Caco-2 (cell line): Measurements from ENCODE around the gene FER. TPM values are rescaled to one million over a fixed set of nuclear protein-coding genes. Genes with fewer than 3 reads are reported as not detected.

ENCODE experiments used
- BruUV-seq: library from RNA; stranded (reverse); fragments of 400-500 nt; replicated peaks from 2 replicates; lab custom pipeline; 2021; lab: Mats Ljungman, UMichigan
- CTCF ChIA-PET: fragments of 300-600 bp; sonication (Branson Sonifier 250); formaldehyde crosslinking; loops from one replicate; lab custom pipeline; 2022; ENCODE audit warnings: antibody characterized with exemption; lab: Charles Lee
- POLR2A ChIA-PET: fragments of 300-600 bp; sonication (Branson Sonifier 250); formaldehyde crosslinking; loops from one replicate; lab custom pipeline; 2022; ENCODE audit warnings: antibody characterized with exemption; lab: Charles Lee
- DNase-seq, 2 experiments: peaks; one replicate each; pipeline versions ENCODE4 v3.0.0 to v3.0.0-alpha.2; 2020 to 2022
- H3K27me3 ChIP-seq: replicated peaks from 2 replicates; pipeline ENCODE4 v1.6.0; 2011; ENCODE audit warnings: low read length; ENCODE audit not compliant: control insufficient read depth, insufficient read depth
- H3K36me3 ChIP-seq: 2 replicates; pipeline ENCODE4 v1.5.1; 2011; ENCODE audit warnings: low read length; ENCODE audit not compliant: control insufficient read depth, insufficient read depth
- H3K4me1 ChIP-seq: fragments of 250-450 bp; sonication (Bioruptor Pico); 2 replicates; pipeline ENCODE4 v1.5.1; 2020; ENCODE audit warnings: mild to moderate bottlenecking
- H3K4me3 ChIP-seq: 2 replicates; pipeline ENCODE4 v1.5.1; 2011; ENCODE audit warnings: low read depth, mild to moderate bottlenecking, control low read depth, low read length
- H3K9me3 ChIP-seq: fragments of 250-450 bp; sonication (Bioruptor Pico); 2 replicates; pipeline ENCODE4 v1.5.1; 2020; ENCODE audit warnings: mild to moderate bottlenecking, moderate library complexity
- H3K27ac Mint-ChIP-seq: one replicate; pipeline ENCODE4 v1.8.0; 2022; ENCODE audit warnings: mixed read lengths; ENCODE audit not compliant: unreplicated experiment
- H3K27me3 Mint-ChIP-seq: one replicate; pipeline ENCODE4 v1.8.0; 2022; ENCODE audit warnings: mixed read lengths; ENCODE audit not compliant: insufficient read depth, unreplicated experiment
- H3K36me3 Mint-ChIP-seq: one replicate; pipeline ENCODE4 v1.8.0; 2022; ENCODE audit warnings: mild to moderate bottlenecking, mixed read lengths; ENCODE audit not compliant: insufficient read depth, unreplicated experiment
- H3K4me1 Mint-ChIP-seq: one replicate; pipeline ENCODE4 v1.8.0; 2022; ENCODE audit warnings: low read depth, mixed read lengths; ENCODE audit not compliant: unreplicated experiment
- H3K4me3 Mint-ChIP-seq: one replicate; pipeline ENCODE4 v1.8.0; 2022; ENCODE audit warnings: mild to moderate bottlenecking, moderate library complexity, mixed read lengths; ENCODE audit not compliant: unreplicated experiment
- H3K9me3 Mint-ChIP-seq: one replicate; pipeline ENCODE4 v1.8.0; 2022; ENCODE audit warnings: mixed read lengths; ENCODE audit not compliant: unreplicated experiment
- intact Hi-C: fragments of 100-400 bp; cut with micrococcal nuclease; formaldehyde crosslinking; loops from one replicate; pipeline ENCODE4 v1.10.0; 2022; ENCODE audit not compliant: unreplicated experiment
- total RNA-seq: library from RNA; stranded (reverse); gene quantifications from 2 replicates; pipeline ENCODE4 v1.2.3, GENCODE V29; 2022
- TF ChIP-seq, protein P1 (sequence below), 2 experiments: fragments of 200-600 bp in 1 of 2; IDR thresholded peaks; 1 replicate in 1 of 2; 2 replicates in 1 of 2; pipeline versions ENCODE4 v1.5.1 to v1.8.0; 2011 to 2022; ENCODE audit warnings: antibody characterized with exemption in 1 of 2, control low read depth in 1 of 2, inconsistent platforms in 1 of 2, low read depth in 1 of 2, low read length in 1 of 2, mild to moderate bottlenecking in 1 of 2, moderate library complexity in 1 of 2; ENCODE audit not compliant: insufficient read depth in 1 of 2, severe bottlenecking in 1 of 2, unreplicated experiment in 1 of 2

The FER gene
- total RNA-seq, 1 experiment from 2014 or later: 43.1 TPM

DNA sequence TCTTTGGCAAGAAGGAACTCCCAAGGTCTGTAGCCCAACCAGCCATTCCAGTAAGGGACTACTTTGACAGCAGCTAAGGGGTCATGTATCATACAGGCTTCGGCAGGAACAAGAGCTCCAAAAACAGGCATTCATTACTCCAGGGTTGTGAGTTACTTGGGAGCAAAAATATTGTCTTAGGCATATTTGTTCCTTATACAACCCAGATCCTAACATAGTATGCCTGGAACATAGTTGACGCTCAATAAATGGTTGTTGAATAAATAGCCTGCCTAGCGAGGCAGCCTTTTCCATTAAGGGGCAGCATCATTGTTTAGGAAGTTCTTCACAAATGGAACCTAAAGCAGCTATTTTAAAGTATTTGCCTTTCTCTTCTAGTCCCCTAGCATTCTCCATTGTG lies 35.8 kb upstream of the FER start:
- H3K27me3 Mint-ChIP-seq: no peaks in the 10 kb centered on the region
- H3K36me3 Mint-ChIP-seq: no peaks in the 10 kb centered on the region
- H3K4me3 ChIP-seq: no peak overlapping the region
- no peaks in the 10 kb centered on the region for H3K27me3 ChIP-seq
- no peaks in the 10 kb centered on the region for H3K4me1 ChIP-seq
- H3K36me3 ChIP-seq: no peaks in the 10 kb centered on the region
- no peak overlapping the region for H3K27ac Mint-ChIP-seq
- H3K9me3 ChIP-seq: no peaks in the 10 kb centered on the region
- TF ChIP-seq, protein P1, sequence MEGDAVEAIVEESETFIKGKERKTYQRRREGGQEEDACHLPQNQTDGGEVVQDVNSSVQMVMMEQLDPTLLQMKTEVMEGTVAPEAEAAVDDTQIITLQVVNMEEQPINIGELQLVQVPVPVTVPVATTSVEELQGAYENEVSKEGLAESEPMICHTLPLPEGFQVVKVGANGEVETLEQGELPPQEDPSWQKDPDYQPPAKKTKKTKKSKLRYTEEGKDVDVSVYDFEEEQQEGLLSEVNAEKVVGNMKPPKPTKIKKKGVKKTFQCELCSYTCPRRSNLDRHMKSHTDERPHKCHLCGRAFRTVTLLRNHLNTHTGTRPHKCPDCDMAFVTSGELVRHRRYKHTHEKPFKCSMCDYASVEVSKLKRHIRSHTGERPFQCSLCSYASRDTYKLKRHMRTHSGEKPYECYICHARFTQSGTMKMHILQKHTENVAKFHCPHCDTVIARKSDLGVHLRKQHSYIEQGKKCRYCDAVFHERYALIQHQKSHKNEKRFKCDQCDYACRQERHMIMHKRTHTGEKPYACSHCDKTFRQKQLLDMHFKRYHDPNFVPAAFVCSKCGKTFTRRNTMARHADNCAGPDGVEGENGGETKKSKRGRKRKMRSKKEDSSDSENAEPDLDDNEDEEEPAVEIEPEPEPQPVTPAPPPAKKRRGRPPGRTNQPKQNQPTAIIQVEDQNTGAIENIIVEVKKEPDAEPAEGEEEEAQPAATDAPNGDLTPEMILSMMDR (IDR thresholded peaks at IDR 0.05; ENCODE audit: insufficient read depth in 1 of 2, low read depth in 1 of 2, low read length in 1 of 2, severe bottlenecking in 1 of 2, unreplicated experiment in 1 of 2): no peak
- ChIA-PET CTCF (no interaction called here), POLR2A (no interaction called here)
- DNase-seq: no peak
- H3K4me1 Mint-ChIP-seq: no peaks in the 10 kb centered on the region
- H3K4me3 Mint-ChIP-seq: no peak overlapping the region
- intact Hi-C loops: no loop called here
- H3K9me3 Mint-ChIP-seq: no peaks in the 10 kb centered on the region
- BruUV-seq: no TSS peak

DNA sequence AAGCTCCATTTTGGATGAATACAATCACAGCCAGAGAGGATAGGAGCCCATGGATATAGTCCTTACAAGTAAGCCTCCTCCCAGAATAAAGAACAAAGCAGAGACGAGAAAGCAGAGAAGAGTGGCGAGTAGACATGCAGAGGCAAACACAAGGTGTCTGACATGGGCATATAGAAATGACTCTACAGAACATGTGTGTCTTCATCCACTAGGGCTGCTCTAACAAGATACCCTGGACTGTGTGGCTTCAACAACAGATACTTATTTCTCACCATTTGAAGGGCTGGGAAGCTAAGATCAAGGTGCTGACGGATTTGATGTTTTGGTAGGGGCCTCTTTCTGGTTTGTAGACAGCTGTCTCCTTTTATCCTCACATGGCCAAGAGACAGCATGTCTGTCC lies 32.3 kb upstream of the FER start:
- H3K4me3 ChIP-seq: no peak overlapping the region
- no peaks in the 10 kb centered on the region for H3K9me3 ChIP-seq
- no peaks in the 10 kb centered on the region for H3K27me3 ChIP-seq
- H3K36me3 ChIP-seq: no peaks in the 10 kb centered on the region
- DNase-seq: no peak
- H3K4me3 Mint-ChIP-seq: no peak overlapping the region
- no peaks in the 10 kb centered on the region for H3K4me1 ChIP-seq
- intact Hi-C loops: no loop called here
- no peaks in the 10 kb centered on the region for H3K36me3 Mint-ChIP-seq
- BruUV-seq: no TSS peak
- ChIA-PET POLR2A (no interaction called here), CTCF (no interaction called here)
- H3K27ac Mint-ChIP-seq: no peak overlapping the region
- H3K4me1 Mint-ChIP-seq: no peaks in the 10 kb centered on the region
- TF ChIP-seq, protein P1 (IDR thresholded peaks at IDR 0.05; ENCODE audit: insufficient read depth in 1 of 2, low read depth in 1 of 2, low read length in 1 of 2, severe bottlenecking in 1 of 2, unreplicated experiment in 1 of 2): no peak
- no peaks in the 10 kb centered on the region for H3K9me3 Mint-ChIP-seq
- H3K27me3 Mint-ChIP-seq: no peaks in the 10 kb centered on the region

DNA sequence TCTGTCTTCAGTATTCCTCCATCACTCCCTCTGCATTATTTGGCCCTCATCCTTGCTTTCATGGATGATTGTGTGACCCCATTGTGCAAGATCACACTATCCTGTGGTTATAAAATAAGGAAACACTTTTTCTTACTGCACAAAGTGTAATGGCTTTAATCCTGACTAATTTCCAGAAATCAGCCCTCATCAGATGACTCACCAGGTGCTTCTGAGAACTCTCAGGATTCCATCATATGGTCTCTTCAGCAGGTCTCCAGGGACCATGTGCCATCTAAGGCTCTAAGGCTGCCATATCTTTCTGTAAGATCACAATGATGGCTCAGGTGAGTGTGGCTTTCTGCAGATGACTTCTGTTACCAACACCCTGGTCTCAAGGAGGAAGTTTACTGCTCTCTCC lies 27.3 kb upstream of the FER start:
- intact Hi-C loops: no loop called here
- no peaks in the 10 kb centered on the region for H3K4me1 Mint-ChIP-seq
- no peaks in the 10 kb centered on the region for H3K36me3 Mint-ChIP-seq
- H3K4me3 Mint-ChIP-seq: no peak overlapping the region
- Histone ChIP-seq H3K4me3 (no peak overlapping the region), H3K27me3 (no peaks in the 10 kb centered on the region), H3K9me3 (no peaks in the 10 kb centered on the region), H3K4me1 (no peaks in the 10 kb centered on the region), H3K36me3 (no peaks in the 10 kb centered on the region)
- no peaks in the 10 kb centered on the region for H3K27me3 Mint-ChIP-seq
- DNase-seq: no peak
- no peak overlapping the region for H3K27ac Mint-ChIP-seq
- H3K9me3 Mint-ChIP-seq: peaks cover 10% of the 10 kb centered on the region
- BruUV-seq: no TSS peak
- ChIA-PET CTCF (no interaction called here), POLR2A (no interaction called here)
- TF ChIP-seq, protein P1 (IDR thresholded peaks at IDR 0.05; ENCODE audit: insufficient read depth in 1 of 2, low read depth in 1 of 2, low read length in 1 of 2, severe bottlenecking in 1 of 2, unreplicated experiment in 1 of 2): no peak
